Gastroesophageal sphincter (tissue), 4 donors: Measurements from ENCODE around the gene GNS. TPM values are rescaled to one million over a fixed set of nuclear protein-coding genes. Genes with fewer than 3 reads are reported as not detected.
A peak's percentile ranks its signal among the peaks of the same experiment; 100 is the strongest.
"Not testable (repeated sequence)": the region's sequence is repeated elsewhere in the genome, so short reads cannot be mapped to it uniquely, and the experiment has no call there.

ENCODE experiments used
- ATAC-seq: fragments of 150-250 bp; one replicate; pipeline ENCODE4 v1.9.1; 2016; ENCODE audit warnings: mild to moderate bottlenecking, moderate library complexity
- H3K27ac ChIP-seq, 4 donors: fragments of 200-600 bp; sonication (generic) in 3 of 4; 1 replicate in 3 of 4; 2 replicates in 1 of 4; pipeline ENCODE4 v1.5.1; 2016 to 2019
- H3K27me3 ChIP-seq: fragments of 200-600 bp; sonication (generic); one replicate; pipeline ENCODE4 v1.5.1; 2019
- H3K36me3 ChIP-seq, 2 donors: fragments of 200-600 bp; sonication (generic); one replicate each; pipeline ENCODE4 v1.5.1; 2019; ENCODE audit warnings: control low read depth in 1 of 2
- H3K4me1 ChIP-seq, 3 donors: fragments of 200-600 bp; sonication (generic); 1 replicate in 2 of 3; 2 replicates in 1 of 3; pipeline ENCODE4 v1.5.1; 2016 to 2019; ENCODE audit warnings: control low read depth in 2 of 3
- H3K4me3 ChIP-seq, 2 donors: fragments of 200-600 bp; sonication (generic); one replicate each; pipeline ENCODE4 v1.5.1; 2019; ENCODE audit warnings: mild to moderate bottlenecking in 1 of 2, moderate library complexity in 1 of 2
- H3K9me3 ChIP-seq, 3 donors: fragments of 200-600 bp; sonication (generic); one replicate each; pipeline ENCODE4 v1.5.1; 2017 to 2019; ENCODE audit warnings: control low read depth in 2 of 3
- CTCF ChIP-seq, 4 experiments: fragments of 200-600 bp in 2 of 4; fragments of 450-650 bp in 2 of 4; sonication (generic) in 1 of 4; IDR thresholded peaks; one replicate each; pipeline ENCODE4 v1.5.1; 2017 to 2019; ENCODE audit warnings: antibody characterized with exemption in 4 of 4, mild to moderate bottlenecking in 2 of 4, moderate library complexity in 2 of 4
- EP300 ChIP-seq: sonication (generic); formaldehyde crosslinking; IDR thresholded peaks from one replicate; pipeline ENCODE4 v1.6.1; 2017; ENCODE audit warnings: antibody characterized with exemption, mild to moderate bottlenecking
- POLR2A ChIP-seq, 2 donors: fragments of 450-650 bp; IDR thresholded peaks; one replicate each; pipeline ENCODE4 v1.6.1; 2017; ENCODE audit warnings: antibody characterized with exemption in 2 of 2, mild to moderate bottlenecking in 2 of 2, moderate library complexity in 1 of 2
- POLR2AphosphoS5 ChIP-seq: sonication (generic); formaldehyde crosslinking; IDR thresholded peaks from one replicate; pipeline ENCODE4 v1.6.1; 2017; ENCODE audit warnings: antibody characterized with exemption
- WGBS, 2 donors: methylation state at CpG; one replicate each; pipeline ENCODE4 v1.1.5; 2018; ENCODE audit warnings: low coverage in 1 of 2; 5-methylcytosine and 5-hydroxymethylcytosine counted together
- total RNA-seq, 4 donors: library from RNA; depleted of rRNA; stranded (reverse); fragments of >200 nt; gene quantifications; one replicate each; pipeline ENCODE4 v1.1.0, GENCODE V29; 2016

The GNS gene
- total RNA-seq, 4 donors from 2014 or later = 69.3 to 116 (median 89.7) TPM

- Histone ChIP-seq H3K4me1 (peaks cover 0 to 26% (median 3%) of the 10 kb centered on the region in 3 donors), H3K4me3 (peak overlapping the region; percentile 32 to 67), H3K27ac (peak overlapping the region in 3 of 4 donors; percentile 3 to 73 (median 54)), H3K36me3 (no peaks in the 10 kb centered on the region), H3K27me3 (peaks cover 49% of the 10 kb centered on the region), H3K9me3 (peaks cover 0 to 17% (median 0%) of the 10 kb centered on the region in 3 donors)
- 15 to 22% methylated on average over 6 of the region's 15 CpGs for WGBS, 2 donors
- ATAC-seq = no peak
- no peak for TF ChIP-seq EP300
- no peak for TF ChIP-seq POLR2AphosphoS5
- TF ChIP-seq CTCF (IDR thresholded peaks at IDR 0.05) = no peak
- no peak for TF ChIP-seq POLR2A (IDR thresholded peaks at IDR 0.05)
Measured at GRCh38 chr12:64780132-64780530, 20.9 kb upstream of the GNS start.

- 73 to 80% methylated on average over 10 of the region's 10 CpGs for WGBS, 2 donors
- H3K27me3 ChIP-seq = peaks cover 43% of the 10 kb centered on the region
- peaks cover 0 to 23% (median 0%) of the 10 kb centered on the region in 3 donors for H3K9me3 ChIP-seq
- H3K27ac ChIP-seq = no peak overlapping the region
- H3K36me3 ChIP-seq = no peaks in the 10 kb centered on the region
- peaks cover 0 to 26% (median 3%) of the 10 kb centered on the region in 3 donors for H3K4me1 ChIP-seq
- ATAC-seq = no peak
- H3K4me3 ChIP-seq = no peak overlapping the region
- TF ChIP-seq POLR2AphosphoS5 = no peak
- no peak for TF ChIP-seq CTCF (IDR thresholded peaks at IDR 0.05)
- no peak for TF ChIP-seq EP300
- TF ChIP-seq POLR2A (IDR thresholded peaks at IDR 0.05) = no peak
Measured at GRCh38 chr12:64779354-64779974, 20.3 kb upstream of the GNS start.

- peaks cover 13% of the 10 kb centered on the region for H3K27me3 ChIP-seq
- peaks cover 0 to 29% (median 0%) of the 10 kb centered on the region in 3 donors for H3K9me3 ChIP-seq
- H3K27ac ChIP-seq, H3K4me1 ChIP-seq, ATAC-seq, H3K36me3 ChIP-seq, H3K4me3 ChIP-seq: not testable (repeated sequence)
Measured at GRCh38 chr12:64775147-64775736, 16.0 kb upstream of the GNS start.

GRCh38 chr12:64773386-64773785, 14.2 kb upstream of the GNS start:
- H3K4me1 ChIP-seq = no peaks in the 10 kb centered on the region
- H3K4me3 ChIP-seq = no peak overlapping the region
- H3K27ac ChIP-seq = no peak overlapping the region
- TF ChIP-seq CTCF (IDR thresholded peaks at IDR 0.05) = no peak
- no peak for TF ChIP-seq POLR2AphosphoS5
- TF ChIP-seq EP300 = no peak
- TF ChIP-seq POLR2A (IDR thresholded peaks at IDR 0.05) = no peak
- H3K27me3 ChIP-seq = peaks cover 12% of the 10 kb centered on the region
- H3K9me3 ChIP-seq = peaks cover 0 to 29% (median 0%) of the 10 kb centered on the region in 3 donors
- no peak for ATAC-seq
- H3K36me3 ChIP-seq = no peaks in the 10 kb centered on the region

GRCh38 chr12:64767495-64767894, 8.3 kb upstream of the GNS start:
- TF ChIP-seq CTCF (IDR thresholded peaks at IDR 0.05) (no peak), EP300 (no peak), POLR2A (IDR thresholded peaks at IDR 0.05) (no peak), POLR2AphosphoS5 (no peak)
- 53 to 80% methylated on average over 1 to 3 of the region's 3 CpGs for WGBS, 2 donors
- Histone ChIP-seq H3K9me3 (no peaks in the 10 kb centered on the region), H3K36me3 (no peaks in the 10 kb centered on the region), H3K27me3 (no peaks in the 10 kb centered on the region), H3K4me1 (no peaks in the 10 kb centered on the region), H3K27ac (no peak overlapping the region), H3K4me3 (no peak overlapping the region)
- no peak for ATAC-seq
